Body of pancreas (tissue), 4 donors: ENCODE measurements around the gene RAP1GAP2.

Source experiments
- POLR2A ChIP-seq, 3 donors: fragments of 450-650 bp; IDR thresholded peaks; one replicate each; pipeline ENCODE4 v1.6.1; 2016; ENCODE audit warnings: antibody characterized with exemption in 3 of 3, mild to moderate bottlenecking in 2 of 3
- TF ChIP-seq, protein P1 (sequence below), 7 experiments: fragments of 450-650 bp in 4 of 7; fragments of 200-600 bp in 3 of 7; sonication (generic) in 3 of 7; IDR thresholded peaks; one replicate each; pipeline ENCODE4 v1.5.1; 2016 to 2019; ENCODE audit warnings: antibody characterized with exemption in 7 of 7

DNA sequence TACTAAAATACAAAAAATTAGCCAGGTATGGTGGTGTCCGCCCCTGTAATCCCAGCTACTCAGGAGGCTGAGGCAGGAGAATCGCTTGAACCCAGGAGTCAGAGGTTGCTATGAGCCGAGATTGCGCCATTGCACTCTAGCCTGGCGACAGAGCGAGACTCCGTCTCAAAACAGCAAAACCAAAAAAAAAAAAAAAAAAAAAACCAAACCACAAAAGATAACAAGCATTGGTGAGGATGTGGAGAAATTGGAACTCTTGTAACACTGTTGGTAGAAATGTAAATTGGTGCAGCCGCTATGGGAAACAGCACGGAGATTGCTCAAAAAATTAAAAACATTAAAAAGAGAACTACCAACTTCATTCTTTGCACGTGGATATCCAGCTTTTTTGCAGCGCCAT lies 147.7 kb downstream of the RAP1GAP2 start:
- TF ChIP-seq, protein P1, sequence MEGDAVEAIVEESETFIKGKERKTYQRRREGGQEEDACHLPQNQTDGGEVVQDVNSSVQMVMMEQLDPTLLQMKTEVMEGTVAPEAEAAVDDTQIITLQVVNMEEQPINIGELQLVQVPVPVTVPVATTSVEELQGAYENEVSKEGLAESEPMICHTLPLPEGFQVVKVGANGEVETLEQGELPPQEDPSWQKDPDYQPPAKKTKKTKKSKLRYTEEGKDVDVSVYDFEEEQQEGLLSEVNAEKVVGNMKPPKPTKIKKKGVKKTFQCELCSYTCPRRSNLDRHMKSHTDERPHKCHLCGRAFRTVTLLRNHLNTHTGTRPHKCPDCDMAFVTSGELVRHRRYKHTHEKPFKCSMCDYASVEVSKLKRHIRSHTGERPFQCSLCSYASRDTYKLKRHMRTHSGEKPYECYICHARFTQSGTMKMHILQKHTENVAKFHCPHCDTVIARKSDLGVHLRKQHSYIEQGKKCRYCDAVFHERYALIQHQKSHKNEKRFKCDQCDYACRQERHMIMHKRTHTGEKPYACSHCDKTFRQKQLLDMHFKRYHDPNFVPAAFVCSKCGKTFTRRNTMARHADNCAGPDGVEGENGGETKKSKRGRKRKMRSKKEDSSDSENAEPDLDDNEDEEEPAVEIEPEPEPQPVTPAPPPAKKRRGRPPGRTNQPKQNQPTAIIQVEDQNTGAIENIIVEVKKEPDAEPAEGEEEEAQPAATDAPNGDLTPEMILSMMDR (IDR thresholded peaks at IDR 0.05), result no peak
- no peak for TF ChIP-seq POLR2A (IDR thresholded peaks at IDR 0.05)
